Esophagus muscularis mucosa (tissue), 3 donors: ENCODE data around the gene CCNF.

Experiments used
- CTCF ChIP-seq, 3 experiments: fragments of 200-600 bp in 2 of 3; fragments of 450-650 bp in 1 of 3; sonication (generic) in 2 of 3; IDR thresholded peaks; one replicate each; pipeline ENCODE4 v1.5.1; 2017 to 2019; ENCODE audit warnings: antibody characterized with exemption in 3 of 3, mild to moderate bottlenecking in 2 of 3, moderate library complexity in 1 of 3
- POLR2A ChIP-seq: fragments of 450-650 bp; IDR thresholded peaks from one replicate; pipeline ENCODE4 v1.6.1; 2017; ENCODE audit warnings: antibody characterized with exemption, moderate library complexity, mild to moderate bottlenecking, low read depth
- POLR2AphosphoS5 ChIP-seq, 2 donors: sonication (generic); formaldehyde crosslinking; IDR thresholded peaks; one replicate each; pipeline ENCODE4 v1.6.1; 2017; ENCODE audit warnings: antibody characterized with exemption in 2 of 2

GRCh38 chr16:2487903-2488531 lies 58.8 kb downstream of the CCNF start:
- TF ChIP-seq CTCF (IDR thresholded peaks at IDR 0.05) (no peak), POLR2A (no peak), POLR2AphosphoS5 (IDR thresholded peaks at IDR 0.05) (no peak)
